MCF 10A (cell line): ENCODE data around the gene PMPCA. TPM values are rescaled to one million over a fixed set of nuclear protein-coding genes. Genes with fewer than 3 reads are reported as not detected.
A peak's percentile ranks its signal among the peaks of the same experiment; 100 is the strongest.

Source experiments
- Bru-seq: library from RNA; stranded (reverse); fragments of 400-500 nt; gene quantifications from one replicate; lab custom pipeline; 2021; lab: Mats Ljungman, UMichigan
- BruChase-seq, 2 experiments: library from RNA; stranded (reverse); fragments of 400-500 nt; gene quantifications; one replicate each; lab custom pipeline; 2021; lab: Mats Ljungman, UMichigan
- BruUV-seq: library from RNA; stranded (reverse); fragments of 400-500 nt; replicated peaks from 2 replicates; lab custom pipeline; 2021; lab: Mats Ljungman, UMichigan
- CTCF ChIA-PET: fragments of 300-600 bp; sonication (Branson Sonifier 250); formaldehyde crosslinking; extraction: SDS; loops from one replicate; lab custom pipeline; 2021; ENCODE audit warnings: antibody characterized with exemption, inconsistent platforms; lab: Yijun Ruan, JAX
- POLR2A ChIA-PET: fragments of 300-600, 350-650 bp; sonication (Branson Sonifier 250); formaldehyde crosslinking; extraction: SDS; loops from one replicate; lab custom pipeline; 2020; ENCODE audit warnings: antibody characterized with exemption, inconsistent platforms; lab: Yijun Ruan, JAX
- DNase-seq: peaks from one replicate; pipeline ENCODE4 v3.0.0-alpha.2; 2018; ENCODE audit not compliant: unreplicated experiment
- H3K27ac Mint-ChIP-seq: one replicate; pipeline ENCODE4 v1.8.0; 2022; ENCODE audit warnings: mild to moderate bottlenecking, low read depth, mixed read lengths; ENCODE audit not compliant: unreplicated experiment
- H3K27me3 Mint-ChIP-seq: one replicate; pipeline ENCODE4 v1.8.0; 2022; ENCODE audit warnings: mixed read lengths; ENCODE audit not compliant: insufficient read depth, unreplicated experiment
- H3K36me3 Mint-ChIP-seq: one replicate; pipeline ENCODE4 v1.8.0; 2022; ENCODE audit warnings: mild to moderate bottlenecking, moderate library complexity, mixed read lengths; ENCODE audit not compliant: insufficient read depth, unreplicated experiment
- H3K4me1 Mint-ChIP-seq: one replicate; pipeline ENCODE4 v1.8.0; 2022; ENCODE audit warnings: mixed read lengths; ENCODE audit not compliant: insufficient read depth, unreplicated experiment
- H3K4me3 Mint-ChIP-seq: one replicate; pipeline ENCODE4 v1.8.0; 2022; ENCODE audit warnings: mild to moderate bottlenecking, moderate library complexity, mixed read lengths; ENCODE audit not compliant: unreplicated experiment
- H3K9me3 Mint-ChIP-seq: one replicate; pipeline ENCODE4 v1.8.0; 2022; ENCODE audit warnings: mixed read lengths; ENCODE audit not compliant: unreplicated experiment
- intact Hi-C: fragments of 100-400 bp; cut with micrococcal nuclease; formaldehyde crosslinking; loops from 2 replicates; pipeline ENCODE4 v1.14.1; 2022
- long read RNA-seq: library from polyadenylated mRNA; stranded (forward); transcript quantifications from one replicate; pipeline ENCODE4 v2.0.0, GENCODE V29; 2022
- total RNA-seq: library from RNA; stranded (reverse); gene quantifications from 2 replicates; pipeline ENCODE4 v1.2.3, GENCODE V29; 2022
- TF ChIP-seq, protein P1 (sequence below): fragments of 200-600 bp; IDR thresholded peaks from one replicate; pipeline ENCODE4 v1.8.0; 2022; ENCODE audit warnings: antibody characterized with exemption, mild to moderate bottlenecking; ENCODE audit not compliant: unreplicated experiment

PMPCA gene, protein sequence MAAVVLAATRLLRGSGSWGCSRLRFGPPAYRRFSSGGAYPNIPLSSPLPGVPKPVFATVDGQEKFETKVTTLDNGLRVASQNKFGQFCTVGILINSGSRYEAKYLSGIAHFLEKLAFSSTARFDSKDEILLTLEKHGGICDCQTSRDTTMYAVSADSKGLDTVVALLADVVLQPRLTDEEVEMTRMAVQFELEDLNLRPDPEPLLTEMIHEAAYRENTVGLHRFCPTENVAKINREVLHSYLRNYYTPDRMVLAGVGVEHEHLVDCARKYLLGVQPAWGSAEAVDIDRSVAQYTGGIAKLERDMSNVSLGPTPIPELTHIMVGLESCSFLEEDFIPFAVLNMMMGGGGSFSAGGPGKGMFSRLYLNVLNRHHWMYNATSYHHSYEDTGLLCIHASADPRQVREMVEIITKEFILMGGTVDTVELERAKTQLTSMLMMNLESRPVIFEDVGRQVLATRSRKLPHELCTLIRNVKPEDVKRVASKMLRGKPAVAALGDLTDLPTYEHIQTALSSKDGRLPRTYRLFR
- total RNA-seq (66.0 and 66.3 TPM in 2 replicates), Bru-seq, nascent RNA (percentile 77 among the genes with signal in this experiment), BruChase-seq, experiment 1, labeled RNA remaining after a 6-hour chase (percentile 87 among the genes with signal in this experiment), BruChase-seq, experiment 2, labeled RNA remaining after a 2-hour chase (percentile 84 among the genes with signal in this experiment)
- long read RNA-seq, transcript PMPCA-201 (13 exons, 2,174 nt) = major isoform, 169 of 215 reads
- long read RNA-seq, partial matches to known transcripts = 15 of 215 reads
- long read RNA-seq, other reads (novel, unspliced or antisense) = 31 of 215 reads

DNA sequence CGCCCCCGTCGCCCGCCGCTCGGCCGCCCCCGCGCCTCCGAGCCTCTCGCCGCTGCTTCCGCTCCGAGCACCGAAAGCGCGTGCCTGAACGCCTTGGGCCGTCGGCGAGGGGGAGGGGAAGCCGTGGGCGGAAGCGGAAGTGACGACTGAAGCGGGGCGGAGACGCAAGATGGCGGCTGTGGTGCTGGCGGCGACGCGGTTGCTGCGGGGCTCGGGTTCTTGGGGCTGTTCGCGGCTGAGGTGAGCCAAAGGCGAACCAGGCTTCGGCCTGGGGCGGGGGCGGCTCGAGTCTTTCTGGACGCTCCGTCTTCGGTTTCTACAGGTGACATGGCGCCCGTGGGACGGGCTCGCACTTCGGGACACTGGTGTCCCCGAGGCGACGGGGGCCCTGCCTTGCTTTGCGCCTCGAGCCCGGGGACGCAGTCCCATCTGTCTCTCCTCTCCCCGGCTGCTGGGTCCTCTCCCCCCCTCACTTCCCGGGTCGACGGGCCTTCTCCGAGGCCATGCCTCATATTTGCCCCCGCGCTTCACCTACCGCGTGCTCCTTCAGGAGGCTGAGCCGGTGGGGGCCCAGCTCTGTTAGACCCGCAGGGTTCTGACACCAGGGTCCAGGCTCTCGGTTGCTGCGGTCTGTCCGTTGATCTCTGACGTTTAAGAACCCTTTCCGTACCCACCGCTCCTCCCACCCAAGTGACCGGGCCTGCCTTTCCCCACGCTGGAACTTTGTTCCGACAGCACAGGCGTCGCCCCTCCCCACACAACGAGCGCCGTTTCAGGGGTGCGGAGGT lies at the start of gene PMPCA, which contains the start of gene ENTR1:
Gene PMPCA (plus strand): TSS at position 159 of the 788 bp plus-strand sequence. CDS start 11 bp downstream, at position 170.
Gene ENTR1 (minus strand): TSS at position 115 of the 788 bp plus-strand sequence. CDS start 217 bp downstream, outside the sequence.
- intact Hi-C loops = no loop called here
- H3K36me3 Mint-ChIP-seq = peaks cover 63% of the 10 kb centered on the region
- ChIA-PET POLR2A (interaction anchor here (0.5 to 5.1 kb wide), 13 partner anchors 9 to 302 kb away, joined by 3 to 37 read pairs (median 3); partner anchors contain the start of genes DNLZ, INPP5E and SNAPC4), CTCF (interaction anchor here (0.6 to 1.7 kb wide), 4 partner anchors 10 to 75 kb away, joined by 3 to 14 read pairs (median 3); no protein-coding TSS in a partner anchor)
- no peaks in the 10 kb centered on the region for H3K27me3 Mint-ChIP-seq
- H3K27ac Mint-ChIP-seq = peak within 1 kb of the TSS; percentile 97
- H3K4me3 Mint-ChIP-seq = peak within 1 kb of the TSS; percentile 96
- BruUV-seq = no TSS peak
- DNase-seq = peak; percentile 90
- H3K4me1 Mint-ChIP-seq = peaks cover 19% of the 10 kb centered on the region
- TF ChIP-seq, protein P1, sequence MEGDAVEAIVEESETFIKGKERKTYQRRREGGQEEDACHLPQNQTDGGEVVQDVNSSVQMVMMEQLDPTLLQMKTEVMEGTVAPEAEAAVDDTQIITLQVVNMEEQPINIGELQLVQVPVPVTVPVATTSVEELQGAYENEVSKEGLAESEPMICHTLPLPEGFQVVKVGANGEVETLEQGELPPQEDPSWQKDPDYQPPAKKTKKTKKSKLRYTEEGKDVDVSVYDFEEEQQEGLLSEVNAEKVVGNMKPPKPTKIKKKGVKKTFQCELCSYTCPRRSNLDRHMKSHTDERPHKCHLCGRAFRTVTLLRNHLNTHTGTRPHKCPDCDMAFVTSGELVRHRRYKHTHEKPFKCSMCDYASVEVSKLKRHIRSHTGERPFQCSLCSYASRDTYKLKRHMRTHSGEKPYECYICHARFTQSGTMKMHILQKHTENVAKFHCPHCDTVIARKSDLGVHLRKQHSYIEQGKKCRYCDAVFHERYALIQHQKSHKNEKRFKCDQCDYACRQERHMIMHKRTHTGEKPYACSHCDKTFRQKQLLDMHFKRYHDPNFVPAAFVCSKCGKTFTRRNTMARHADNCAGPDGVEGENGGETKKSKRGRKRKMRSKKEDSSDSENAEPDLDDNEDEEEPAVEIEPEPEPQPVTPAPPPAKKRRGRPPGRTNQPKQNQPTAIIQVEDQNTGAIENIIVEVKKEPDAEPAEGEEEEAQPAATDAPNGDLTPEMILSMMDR = no peak
- no peaks in the 10 kb centered on the region for H3K9me3 Mint-ChIP-seq

DNA sequence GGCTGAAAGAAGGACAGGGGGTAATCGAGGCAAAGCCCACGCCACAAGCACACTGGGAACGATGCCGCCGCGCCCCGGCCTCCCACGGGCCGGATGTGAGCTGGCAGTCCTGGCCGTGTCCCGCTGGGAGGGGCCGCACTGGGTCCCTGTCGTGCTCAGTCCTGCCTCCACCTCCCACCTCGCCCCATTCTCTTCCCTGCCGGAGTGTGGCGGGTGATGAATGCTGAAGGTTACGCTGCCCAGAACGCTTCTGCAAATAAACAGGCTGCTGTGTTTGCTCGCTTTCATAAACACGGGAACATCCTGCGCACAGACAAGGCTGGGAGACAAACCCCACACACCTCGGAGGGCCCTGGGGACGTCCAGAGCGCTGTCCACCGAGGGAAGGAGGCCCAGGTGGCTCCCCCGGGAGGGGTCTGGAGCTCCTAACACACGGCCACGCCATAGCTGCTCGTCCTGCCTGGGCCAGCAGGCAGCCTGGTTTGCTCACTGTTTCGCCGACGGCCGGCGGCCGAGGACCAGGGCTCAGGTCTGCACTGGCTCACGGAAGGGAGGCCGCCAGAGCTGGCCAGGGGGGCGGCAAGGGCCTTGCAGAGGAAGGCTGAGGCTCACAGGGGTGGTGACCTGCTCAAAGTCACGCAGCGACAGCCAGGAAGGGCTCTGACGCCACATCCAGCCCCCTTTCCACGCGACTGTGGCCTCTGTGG lies 49.3 kb upstream of the PMPCA start:
- TF ChIP-seq, protein P1 = no peak
- Mint-ChIP-seq H3K9me3 (no peaks in the 10 kb centered on the region), H3K4me1 (no peaks in the 10 kb centered on the region), H3K4me3 (no peak overlapping the region), H3K27ac (no peak overlapping the region), H3K27me3 (no peaks in the 10 kb centered on the region), H3K36me3 (peaks cover 13% of the 10 kb centered on the region)
- intact Hi-C loops = no loop called here
- BruUV-seq = no TSS peak
- CTCF ChIA-PET = interaction anchor here (0.6 kb wide), 1 partner anchor 308 kb away, joined by 3 read pairs; no protein-coding TSS in a partner anchor
- POLR2A ChIA-PET = no interaction called here
- no peak for DNase-seq

DNA sequence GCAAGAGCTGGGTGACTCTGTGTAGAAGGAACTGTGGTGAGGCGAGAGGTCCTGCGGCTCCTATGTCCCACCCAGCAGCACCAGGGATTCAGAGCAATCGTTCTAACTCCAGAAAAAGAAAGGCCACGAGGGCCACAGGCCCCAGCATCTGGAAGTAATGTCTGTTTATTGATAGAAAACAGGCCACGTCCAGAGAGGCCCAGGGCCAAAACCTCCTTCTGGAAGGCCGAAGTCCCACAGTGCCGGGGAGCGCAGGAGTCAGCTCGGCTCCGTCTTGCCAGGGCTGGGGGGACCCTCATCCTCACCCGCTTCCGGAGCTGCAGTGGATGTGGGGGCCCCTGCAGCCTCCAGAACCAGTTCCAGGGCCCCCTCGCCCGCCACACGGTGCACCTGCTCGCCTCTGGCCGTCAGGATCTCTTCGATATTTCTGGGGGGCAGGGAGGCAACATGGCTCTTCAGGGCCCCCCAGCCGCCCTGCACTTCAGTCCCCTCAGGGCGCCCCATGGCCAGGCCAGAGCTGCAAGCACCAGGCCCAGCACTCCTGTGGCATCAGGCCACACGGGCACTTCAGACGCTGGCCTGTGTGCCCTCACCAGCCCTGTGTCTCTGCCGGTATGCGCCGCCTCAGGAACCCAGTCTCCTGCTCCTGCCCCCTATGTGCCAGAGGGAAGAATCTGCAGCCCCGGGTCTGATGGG lies 48.6 kb upstream of the PMPCA start:
- Mint-ChIP-seq H3K4me3 (no peak overlapping the region), H3K9me3 (no peaks in the 10 kb centered on the region), H3K27me3 (no peaks in the 10 kb centered on the region), H3K36me3 (peaks cover 9% of the 10 kb centered on the region), H3K4me1 (no peaks in the 10 kb centered on the region), H3K27ac (no peak overlapping the region)
- BruUV-seq = no TSS peak
- no peak for DNase-seq
- intact Hi-C loops = no loop called here
- POLR2A ChIA-PET = interaction anchor here (1.7 to 2.1 kb wide), 2 partner anchors 36 to 38 kb away, joined by 4 to 15 read pairs; partner anchors contain the start of gene SNAPC4
- CTCF ChIA-PET = interaction anchor here (1.4 kb wide), 1 partner anchor 26 kb away, joined by 4 read pairs; no protein-coding TSS in a partner anchor
- TF ChIP-seq, protein P1 = no peak
